ENCODE data around the gene NLRP7.
"Not testable (repeated sequence)": the region's sequence is repeated elsewhere in the genome, so short reads cannot be mapped to it uniquely, and the experiment has no call there.

DNA sequence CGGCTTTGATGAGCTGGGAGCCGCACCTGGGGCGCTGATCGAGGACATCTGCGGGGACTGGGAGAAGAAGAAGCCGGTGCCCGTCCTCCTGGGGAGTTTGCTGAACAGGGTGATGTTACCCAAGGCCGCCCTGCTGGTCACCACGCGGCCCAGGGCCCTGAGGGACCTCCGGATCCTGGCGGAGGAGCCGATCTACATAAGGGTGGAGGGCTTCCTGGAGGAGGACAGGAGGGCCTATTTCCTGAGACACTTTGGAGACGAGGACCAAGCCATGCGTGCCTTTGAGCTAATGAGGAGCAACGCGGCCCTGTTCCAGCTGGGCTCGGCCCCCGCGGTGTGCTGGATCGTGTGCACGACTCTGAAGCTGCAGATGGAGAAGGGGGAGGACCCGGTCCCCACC is 35.2 kb upstream of the NLRP7 start:
- TF ChIP-seq, protein P1, sequence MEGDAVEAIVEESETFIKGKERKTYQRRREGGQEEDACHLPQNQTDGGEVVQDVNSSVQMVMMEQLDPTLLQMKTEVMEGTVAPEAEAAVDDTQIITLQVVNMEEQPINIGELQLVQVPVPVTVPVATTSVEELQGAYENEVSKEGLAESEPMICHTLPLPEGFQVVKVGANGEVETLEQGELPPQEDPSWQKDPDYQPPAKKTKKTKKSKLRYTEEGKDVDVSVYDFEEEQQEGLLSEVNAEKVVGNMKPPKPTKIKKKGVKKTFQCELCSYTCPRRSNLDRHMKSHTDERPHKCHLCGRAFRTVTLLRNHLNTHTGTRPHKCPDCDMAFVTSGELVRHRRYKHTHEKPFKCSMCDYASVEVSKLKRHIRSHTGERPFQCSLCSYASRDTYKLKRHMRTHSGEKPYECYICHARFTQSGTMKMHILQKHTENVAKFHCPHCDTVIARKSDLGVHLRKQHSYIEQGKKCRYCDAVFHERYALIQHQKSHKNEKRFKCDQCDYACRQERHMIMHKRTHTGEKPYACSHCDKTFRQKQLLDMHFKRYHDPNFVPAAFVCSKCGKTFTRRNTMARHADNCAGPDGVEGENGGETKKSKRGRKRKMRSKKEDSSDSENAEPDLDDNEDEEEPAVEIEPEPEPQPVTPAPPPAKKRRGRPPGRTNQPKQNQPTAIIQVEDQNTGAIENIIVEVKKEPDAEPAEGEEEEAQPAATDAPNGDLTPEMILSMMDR (conservative IDR thresholded peaks at IDR 0.05; ENCODE audit: low read depth, low read length) = not testable (repeated sequence)
- TF ChIP-seq EZH2 (IDR thresholded peaks at IDR 0.05; ENCODE audit: borderline replicate concordance, low read depth, low read length, poor library complexity, severe bottlenecking) = not testable (repeated sequence)
